IPS-20b (cell line): ENCODE measurements around the gene TWIST2.

Source experiments
- H3K27ac ChIP-seq: one replicate; pipeline ENCODE4 v1.5.1; 2013; ENCODE audit warnings: low read length
- H3K27me3 ChIP-seq: 2 replicates; pipeline ENCODE4 v1.6.1; 2013; ENCODE audit warnings: mild to moderate bottlenecking, low read length, inconsistent platforms; ENCODE audit not compliant: insufficient read depth
- H3K36me3 ChIP-seq: 2 replicates; pipeline ENCODE4 v1.6.1; 2013; ENCODE audit warnings: low read depth, mild to moderate bottlenecking, inconsistent platforms, low read length, moderate library complexity; ENCODE audit not compliant: insufficient read depth
- H3K4me1 ChIP-seq: 2 replicates; pipeline ENCODE4 v1.6.1; 2013; ENCODE audit warnings: mild to moderate bottlenecking, control low read depth, inconsistent platforms, low read length, moderate library complexity; ENCODE audit not compliant: insufficient read depth
- H3K4me3 ChIP-seq: 2 replicates; pipeline ENCODE4 v1.5.1; 2013; ENCODE audit warnings: mild to moderate bottlenecking, low read length, inconsistent platforms
- H3K9ac ChIP-seq: 2 replicates; pipeline ENCODE4 v1.6.1; 2013; ENCODE audit warnings: low read depth, mild to moderate bottlenecking, inconsistent platforms, low read length, moderate library complexity
- H3K9me3 ChIP-seq: 2 replicates; pipeline ENCODE4 v1.6.1; 2013; ENCODE audit warnings: mild to moderate bottlenecking, low read depth, low read length, inconsistent platforms; ENCODE audit not compliant: insufficient read depth

The TWIST2 gene

GRCh38 chr2:238912228-238912915 lies 64.5 kb downstream of the TWIST2 start:
- Histone ChIP-seq H3K4me3 (no peak overlapping the region), H3K9me3 (no peaks in the 10 kb centered on the region), H3K27ac (no peak overlapping the region), H3K27me3 (no peaks in the 10 kb centered on the region), H3K4me1 (no peaks in the 10 kb centered on the region), H3K36me3 (no peaks in the 10 kb centered on the region), H3K9ac (no peak overlapping the region)

DNA sequence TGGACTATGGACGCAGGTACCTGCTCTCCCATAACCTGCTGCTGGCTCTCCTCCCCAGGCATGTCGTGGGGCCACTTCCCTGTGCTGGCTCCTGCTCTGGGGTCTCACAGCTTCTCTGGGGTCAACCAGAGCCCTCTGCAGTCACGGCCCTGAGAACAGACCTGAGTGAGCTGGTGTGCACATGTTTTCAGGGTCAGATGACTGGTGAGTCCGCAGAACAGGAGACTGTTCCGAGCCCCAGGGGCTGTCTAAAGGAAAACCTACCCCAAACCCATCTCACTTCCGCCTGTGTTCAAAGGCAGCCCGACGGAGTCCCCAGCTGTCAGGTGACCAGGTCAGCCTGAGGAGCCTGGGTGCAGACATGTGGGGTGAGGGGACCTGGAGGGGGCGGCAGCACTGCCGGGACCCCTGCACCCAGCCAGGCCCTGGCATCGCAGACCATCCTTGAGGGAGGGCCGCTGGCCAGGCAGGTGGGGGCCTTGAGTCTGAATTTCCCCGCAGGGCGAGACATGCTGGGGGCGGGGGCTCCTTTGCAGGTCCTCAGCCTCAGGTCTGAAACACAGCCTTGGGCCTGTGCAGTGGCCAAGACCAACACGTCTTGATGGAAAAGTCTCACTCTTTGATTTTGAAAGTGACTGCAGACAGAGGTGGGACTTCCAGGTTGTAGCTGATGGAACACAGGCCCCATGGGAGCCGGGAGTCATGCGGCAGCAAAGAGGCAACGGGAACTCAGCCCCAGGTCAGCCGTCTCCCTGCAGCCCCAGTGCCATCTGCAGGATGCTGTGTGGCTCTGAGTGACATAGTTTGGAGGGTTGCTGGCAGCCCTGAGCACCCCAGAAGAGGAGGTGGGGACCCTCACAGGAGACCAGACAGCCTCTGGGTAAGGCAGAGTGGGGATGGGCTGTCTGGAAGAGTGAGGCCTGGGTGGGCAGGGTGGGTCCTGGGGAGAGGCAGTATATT lies 65.3 kb downstream of the TWIST2 start:
- Histone ChIP-seq H3K9ac (no peak overlapping the region), H3K4me1 (no peaks in the 10 kb centered on the region)

DNA sequence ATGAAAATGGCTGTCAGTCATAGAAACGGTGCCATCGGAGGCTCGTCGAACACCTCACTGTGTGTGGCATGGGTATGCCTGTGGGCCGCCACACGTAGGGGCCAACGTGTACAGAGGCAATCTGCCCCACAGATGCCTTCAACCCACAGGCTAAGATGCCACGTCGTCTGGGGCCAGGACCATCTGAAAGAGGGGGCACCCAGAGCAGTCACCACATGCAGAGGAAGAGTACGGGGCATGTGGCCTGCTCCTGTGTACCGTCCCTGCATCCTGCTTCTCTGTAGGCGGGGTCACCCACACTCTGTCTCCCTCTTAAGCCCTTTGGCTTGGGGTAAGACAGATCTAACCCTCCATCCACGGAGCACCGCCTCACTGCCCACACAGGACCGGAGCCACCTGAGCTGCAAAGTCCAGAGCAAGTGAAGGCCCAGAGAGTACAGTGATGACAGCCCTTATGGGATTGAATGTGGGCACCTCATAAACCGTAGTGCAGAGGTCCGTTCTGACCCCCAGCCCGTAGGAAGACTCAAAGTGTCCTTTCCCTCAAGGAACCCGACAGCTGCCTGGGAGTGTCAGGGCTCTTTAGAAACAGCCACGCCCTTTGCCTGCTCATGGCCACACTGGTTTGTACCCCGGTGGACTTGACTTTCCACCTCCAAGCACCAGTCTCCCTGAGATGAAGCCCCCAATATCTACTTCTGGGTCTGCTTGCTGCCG lies 66.2 kb downstream of the TWIST2 start:
- Histone ChIP-seq H3K4me1 (no peaks in the 10 kb centered on the region), H3K9me3 (no peaks in the 10 kb centered on the region), H3K36me3 (no peaks in the 10 kb centered on the region), H3K4me3 (no peak overlapping the region), H3K27ac (no peak overlapping the region), H3K9ac (no peak overlapping the region), H3K27me3 (no peaks in the 10 kb centered on the region)

More for the DNA sequence above, 65.3 kb downstream of the TWIST2 start:
- Histone ChIP-seq H3K27me3 (no peaks in the 10 kb centered on the region), H3K4me3 (no peak overlapping the region), H3K9me3 (no peaks in the 10 kb centered on the region), H3K36me3 (no peaks in the 10 kb centered on the region), H3K27ac (no peak overlapping the region)

- Histone ChIP-seq H3K27ac (no peak overlapping the region), H3K9ac (no peak overlapping the region), H3K4me1 (no peaks in the 10 kb centered on the region), H3K4me3 (no peak overlapping the region), H3K9me3 (no peaks in the 10 kb centered on the region), H3K36me3 (no peaks in the 10 kb centered on the region), H3K27me3 (no peaks in the 10 kb centered on the region)
These were observed 66.7 kb downstream of the TWIST2 start for GRCh38 chr2:238914648-238915015.

DNA sequence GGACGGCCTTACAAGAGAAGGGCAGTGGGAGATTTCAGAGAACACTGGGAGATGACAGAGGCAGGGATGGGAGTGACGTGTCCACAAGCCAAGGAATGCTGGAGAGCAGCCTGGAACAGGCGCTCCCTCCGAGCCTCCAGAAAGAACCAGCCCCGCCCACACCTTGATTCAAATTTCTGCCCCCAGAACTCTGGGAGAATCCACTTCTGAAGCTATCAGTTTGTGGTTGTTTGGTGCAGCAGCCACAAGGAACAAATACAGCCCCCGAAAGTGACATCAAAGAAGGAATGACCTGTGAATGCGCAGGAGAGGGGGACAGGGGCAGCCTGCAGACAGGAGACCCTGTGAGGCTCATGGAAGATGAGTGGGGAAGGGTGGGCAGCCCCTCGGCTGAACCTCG lies 67.3 kb downstream of the TWIST2 start:
- no peaks in the 10 kb centered on the region for H3K9me3 ChIP-seq
- H3K36me3 ChIP-seq, result no peaks in the 10 kb centered on the region
- no peaks in the 10 kb centered on the region for H3K27me3 ChIP-seq
- H3K4me3 ChIP-seq, result no peak overlapping the region
- H3K4me1 ChIP-seq, result no peaks in the 10 kb centered on the region
- H3K27ac ChIP-seq, result no peak overlapping the region
- no peak overlapping the region for H3K9ac ChIP-seq

GRCh38 chr2:238915596-238915995 lies 67.7 kb downstream of the TWIST2 start:
- H3K4me1 ChIP-seq, result no peaks in the 10 kb centered on the region
- no peak overlapping the region for H3K27ac ChIP-seq
- H3K4me3 ChIP-seq, result no peak overlapping the region
- H3K36me3 ChIP-seq, result no peaks in the 10 kb centered on the region
- no peaks in the 10 kb centered on the region for H3K27me3 ChIP-seq
- H3K9me3 ChIP-seq, result no peaks in the 10 kb centered on the region
- H3K9ac ChIP-seq, result no peak overlapping the region

GRCh38 chr2:238916176-238916874 lies 68.4 kb downstream of the TWIST2 start:
- Histone ChIP-seq H3K9ac (no peak overlapping the region), H3K27ac (no peak overlapping the region), H3K4me3 (no peak overlapping the region), H3K36me3 (no peaks in the 10 kb centered on the region), H3K9me3 (no peaks in the 10 kb centered on the region), H3K4me1 (no peaks in the 10 kb centered on the region), H3K27me3 (no peaks in the 10 kb centered on the region)

GRCh38 chr2:238916875-238917590 lies 69.1 kb downstream of the TWIST2 start:
- no peak overlapping the region for H3K4me3 ChIP-seq
- no peaks in the 10 kb centered on the region for H3K27me3 ChIP-seq
- no peaks in the 10 kb centered on the region for H3K9me3 ChIP-seq
- no peak overlapping the region for H3K9ac ChIP-seq
- no peaks in the 10 kb centered on the region for H3K36me3 ChIP-seq
- no peaks in the 10 kb centered on the region for H3K4me1 ChIP-seq
- no peak overlapping the region for H3K27ac ChIP-seq

- Histone ChIP-seq H3K4me3 (no peak overlapping the region), H3K9me3 (no peaks in the 10 kb centered on the region), H3K27ac (no peak overlapping the region), H3K4me1 (no peaks in the 10 kb centered on the region), H3K36me3 (no peaks in the 10 kb centered on the region), H3K27me3 (no peaks in the 10 kb centered on the region), H3K9ac (no peak overlapping the region)
These were observed 71.4 kb downstream of the TWIST2 start for GRCh38 chr2:238919307-238919706.

DNA sequence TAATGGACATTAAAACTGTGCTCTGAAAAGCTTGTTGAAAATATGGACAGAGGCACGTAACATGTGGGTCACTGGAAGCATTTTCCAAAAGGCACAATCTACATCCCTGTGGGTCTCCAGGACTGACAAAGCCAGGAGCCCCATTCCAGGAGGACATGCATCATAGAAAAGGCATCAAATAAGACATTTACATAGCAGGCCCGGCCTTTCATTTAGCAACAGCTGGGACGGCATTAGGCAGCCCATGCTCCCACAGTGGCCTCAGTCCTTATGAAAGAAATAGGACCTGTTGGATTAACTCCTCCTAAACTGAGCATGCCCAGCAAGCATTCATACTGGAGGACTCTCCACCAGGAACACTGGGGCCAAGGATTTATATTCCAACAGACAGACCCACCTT lies 72.2 kb downstream of the TWIST2 start:
- Histone ChIP-seq H3K27me3 (no peaks in the 10 kb centered on the region), H3K9ac (no peak overlapping the region), H3K36me3 (no peaks in the 10 kb centered on the region), H3K27ac (no peak overlapping the region), H3K4me1 (no peaks in the 10 kb centered on the region), H3K9me3 (no peaks in the 10 kb centered on the region), H3K4me3 (no peak overlapping the region)

- H3K4me1 ChIP-seq, result no peaks in the 10 kb centered on the region
- no peaks in the 10 kb centered on the region for H3K9me3 ChIP-seq
- no peak overlapping the region for H3K4me3 ChIP-seq
- H3K9ac ChIP-seq, result no peak overlapping the region
- H3K27me3 ChIP-seq, result no peaks in the 10 kb centered on the region
- H3K36me3 ChIP-seq, result no peaks in the 10 kb centered on the region
- no peak overlapping the region for H3K27ac ChIP-seq
These were observed 72.7 kb downstream of the TWIST2 start for GRCh38 chr2:238920601-238921001.
